Measurements from ENCODE around the gene PSMD5.

Gene PSMD5

DNA sequence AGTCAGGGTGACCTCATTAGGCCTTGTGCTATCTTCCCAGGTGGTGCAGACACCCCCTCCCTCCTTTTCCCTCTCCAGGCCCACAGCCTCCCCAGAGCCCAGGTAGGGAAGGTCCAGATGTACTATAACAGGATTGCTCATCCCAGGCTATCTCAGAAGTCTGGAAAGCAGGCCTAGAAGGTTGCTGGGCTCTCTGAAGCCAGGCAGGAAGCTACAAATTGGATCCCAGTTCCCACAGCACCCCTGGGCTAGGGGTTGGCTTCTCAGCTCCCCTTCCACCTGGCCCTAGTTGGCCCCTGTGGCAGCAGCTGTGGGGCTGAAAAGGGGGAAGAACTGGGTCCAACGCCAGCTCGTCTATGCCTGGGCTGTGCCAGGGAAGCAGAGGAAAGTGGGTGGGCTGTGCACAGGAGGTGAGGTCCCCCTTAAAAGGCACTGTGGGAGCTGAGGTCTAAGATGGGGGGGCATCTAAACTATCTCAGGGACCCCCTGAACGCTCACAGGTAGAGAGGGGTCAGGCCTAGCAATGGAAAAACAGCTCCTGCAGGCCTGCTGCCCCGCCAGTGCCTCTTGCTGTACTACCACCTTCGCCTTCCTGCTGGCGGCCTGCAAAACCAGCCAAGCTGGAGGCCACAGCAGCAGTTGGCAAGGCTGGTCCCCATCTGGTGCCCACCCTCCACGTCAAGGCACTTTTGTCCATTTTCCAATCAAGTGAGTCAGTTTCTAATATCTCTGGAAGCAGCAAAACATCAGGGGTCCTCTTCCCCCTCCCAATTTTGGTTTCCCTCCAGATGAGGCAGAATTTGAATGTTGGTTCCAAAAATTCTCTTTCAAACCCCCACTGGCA, 13.3 kb upstream of the PSMD5 start:
- no peak for DNase-seq (ENCODE audit: low read depth)

DNA sequence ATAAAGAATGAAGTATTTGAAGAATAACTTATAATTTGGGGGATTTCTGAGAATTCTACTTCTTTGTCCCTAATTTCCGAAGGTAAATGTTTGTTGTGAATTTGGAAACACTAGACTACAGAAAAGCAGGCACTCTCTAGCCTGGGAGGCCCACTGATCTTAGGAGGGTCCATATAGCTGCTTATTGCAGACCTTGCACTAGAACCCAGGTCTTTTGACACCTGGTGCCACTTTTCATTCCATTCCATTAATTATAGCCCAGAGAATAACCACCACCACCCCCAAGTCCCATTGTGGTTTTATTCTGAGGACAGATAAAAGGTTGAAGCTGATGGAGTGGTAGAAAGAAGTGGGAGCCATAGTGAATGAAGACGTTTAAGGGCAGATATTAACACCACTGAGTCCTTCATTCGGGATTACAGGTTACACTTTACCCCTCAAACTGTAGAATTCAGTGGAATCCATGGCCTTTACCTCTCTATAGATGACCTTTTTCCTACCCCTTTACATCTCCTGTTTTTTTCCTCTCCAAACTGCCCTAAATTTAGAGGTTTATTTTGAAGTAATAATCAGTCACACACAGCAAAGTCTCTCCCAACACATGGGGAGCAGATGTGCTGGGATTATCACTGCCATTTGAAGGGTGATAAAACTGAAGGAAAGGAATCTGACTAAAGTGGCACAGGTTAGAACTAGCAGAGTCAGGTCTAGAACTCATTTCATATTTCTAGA, 12.0 kb upstream of the PSMD5 start:
- no peak for DNase-seq (ENCODE audit: low read depth)

DNA sequence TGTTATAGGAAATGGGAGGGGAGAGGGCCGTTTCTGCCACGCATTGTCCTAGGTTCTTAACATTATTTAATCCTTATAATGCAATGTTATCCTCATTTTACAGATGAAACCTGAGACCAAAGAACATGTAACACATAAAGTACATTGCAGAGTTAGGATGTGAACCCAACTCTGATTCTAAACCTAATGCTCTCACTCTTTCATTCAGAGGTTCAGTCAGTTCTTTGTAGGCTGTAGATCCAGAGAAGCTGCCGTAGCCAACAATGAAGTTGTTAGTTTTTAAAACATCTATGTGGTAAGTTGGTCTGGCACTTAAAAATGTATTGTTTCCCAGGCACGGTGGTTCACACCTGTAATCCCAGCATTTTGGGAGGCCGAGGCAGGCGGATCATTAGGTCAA, 10.5 kb upstream of the PSMD5 start:
- no peak for DNase-seq (ENCODE audit: low read depth)

DNA sequence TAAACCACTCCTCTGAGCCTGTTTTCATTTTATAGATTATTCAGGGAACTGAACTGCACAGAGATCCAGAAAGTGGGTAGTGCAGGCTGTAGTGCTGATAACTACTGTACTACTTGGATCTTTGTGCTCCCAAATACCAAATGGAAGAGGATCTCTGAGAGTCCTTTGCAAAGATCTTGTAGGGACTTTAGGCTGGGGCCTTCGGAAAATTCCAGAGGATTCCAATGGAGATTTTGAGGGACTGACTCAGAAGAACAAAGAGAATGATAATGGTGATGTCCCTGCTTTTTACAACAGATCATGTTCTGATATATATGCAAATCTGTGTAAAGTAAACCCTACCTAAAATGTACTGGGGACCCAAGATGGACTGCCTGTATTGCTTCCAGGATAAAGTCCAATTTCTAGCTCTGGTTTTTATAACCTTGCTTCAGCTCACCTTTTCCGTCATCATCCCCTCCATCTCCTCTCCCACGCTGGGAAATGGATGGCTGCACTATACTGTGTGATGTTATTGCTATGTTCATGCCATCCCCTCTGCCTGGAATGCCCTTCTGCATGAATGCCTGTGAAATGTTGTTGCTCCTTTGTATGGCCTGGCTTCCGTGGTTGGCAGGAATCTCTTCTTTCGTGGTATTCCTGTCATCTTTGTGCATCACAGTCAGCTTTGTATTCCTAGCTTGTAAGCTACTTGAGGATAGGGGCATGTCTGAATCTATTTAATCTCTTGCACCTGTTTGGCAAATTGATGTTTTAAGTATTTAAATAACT, 9.7 kb upstream of the PSMD5 start:
- DNase-seq (ENCODE audit: low read depth) = peak; percentile 30

DNA sequence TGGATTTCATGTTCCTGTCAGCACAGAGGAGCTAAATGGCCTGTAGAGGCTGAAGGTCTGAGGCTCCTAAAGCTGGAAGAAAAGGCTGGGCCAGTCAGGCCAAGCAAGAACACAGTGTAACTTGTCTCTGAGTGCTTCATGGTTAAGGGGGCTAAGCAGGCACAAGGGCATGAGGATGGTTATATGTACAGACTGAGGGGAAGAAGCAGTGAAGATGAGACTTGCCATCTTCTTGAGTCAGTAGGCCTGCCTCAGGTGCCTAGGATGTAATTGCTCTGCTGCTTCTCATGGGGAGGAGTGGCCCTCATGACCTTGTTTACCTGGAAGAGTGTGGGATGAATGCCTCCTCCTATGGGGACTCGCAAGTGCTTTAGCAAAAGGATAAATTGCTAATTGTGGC, 8.7 kb upstream of the PSMD5 start:
- no peak for DNase-seq (ENCODE audit: low read depth)

DNA sequence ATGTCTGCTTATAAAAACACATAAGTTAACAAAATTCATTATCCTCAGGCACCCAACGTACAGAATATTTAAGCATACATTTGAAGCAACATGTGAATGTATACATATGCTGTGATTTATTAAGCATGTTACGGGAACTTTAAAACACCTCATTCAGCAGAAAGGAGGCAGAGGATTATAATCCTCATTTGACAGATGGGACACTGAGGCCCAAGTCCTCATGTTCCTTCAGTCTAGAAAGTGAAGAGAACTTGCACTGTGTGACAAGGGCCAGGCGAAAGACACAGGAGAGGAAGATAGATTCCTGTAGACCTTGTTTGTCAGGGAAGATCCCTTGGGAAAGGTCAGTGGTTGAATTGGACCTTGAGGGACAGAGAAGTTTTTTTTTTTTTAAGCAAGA, 7.6 kb upstream of the PSMD5 start:
- no peak for DNase-seq (ENCODE audit: low read depth)

DNA sequence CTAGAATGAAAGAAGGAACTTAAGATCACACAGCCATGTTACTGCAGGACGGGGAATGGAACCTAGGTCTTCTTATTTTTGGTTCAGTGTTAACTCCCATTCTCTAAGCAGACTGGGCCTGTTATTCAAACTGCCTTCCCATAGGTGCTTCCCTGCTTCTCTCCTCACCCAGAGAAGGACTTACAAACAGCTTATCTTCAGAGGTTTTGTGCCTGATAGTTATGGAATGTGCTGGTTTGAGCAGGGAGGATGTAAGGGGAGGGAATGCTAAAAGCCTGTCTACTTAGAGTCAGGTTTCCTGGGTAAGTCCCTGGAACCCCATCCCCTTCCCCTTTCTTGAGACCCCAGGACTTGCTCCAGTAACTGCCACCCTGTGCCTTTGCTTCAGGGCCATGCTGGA, 4.2 kb upstream of the PSMD5 start:
- no peak for DNase-seq (ENCODE audit: low read depth)

DNA sequence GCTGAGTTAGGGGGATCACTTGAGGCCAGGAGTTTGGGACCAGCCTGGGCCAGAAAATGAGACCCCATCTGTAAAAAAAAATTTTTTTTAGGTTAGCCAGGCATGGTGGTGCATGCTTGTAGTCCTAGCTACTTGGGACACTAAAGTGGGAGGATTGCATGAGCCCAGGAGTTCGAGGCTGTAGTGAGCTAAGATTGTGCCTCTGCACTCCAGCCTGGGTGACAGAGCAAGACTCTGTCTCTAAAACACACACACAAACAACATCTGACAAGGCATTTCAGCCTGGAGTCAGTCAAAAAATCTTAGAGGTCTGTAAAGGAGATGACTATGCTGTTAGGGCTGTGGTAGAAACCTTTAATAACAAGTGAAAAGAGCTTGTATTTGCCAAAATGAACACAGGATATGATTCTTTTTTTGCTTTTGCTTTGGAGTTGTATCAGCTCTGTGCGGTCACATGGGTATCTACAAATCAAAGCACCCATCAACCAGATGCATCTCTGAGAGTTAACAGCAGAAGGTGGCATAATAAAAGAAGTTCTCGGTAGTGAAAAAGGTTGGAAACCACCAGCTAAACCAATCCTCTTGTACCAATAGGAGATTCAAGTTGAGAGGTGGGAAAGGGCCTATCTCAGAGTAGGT, 3.6 kb upstream of the PSMD5 start:
- no peak for DNase-seq (ENCODE audit: low read depth)

DNA sequence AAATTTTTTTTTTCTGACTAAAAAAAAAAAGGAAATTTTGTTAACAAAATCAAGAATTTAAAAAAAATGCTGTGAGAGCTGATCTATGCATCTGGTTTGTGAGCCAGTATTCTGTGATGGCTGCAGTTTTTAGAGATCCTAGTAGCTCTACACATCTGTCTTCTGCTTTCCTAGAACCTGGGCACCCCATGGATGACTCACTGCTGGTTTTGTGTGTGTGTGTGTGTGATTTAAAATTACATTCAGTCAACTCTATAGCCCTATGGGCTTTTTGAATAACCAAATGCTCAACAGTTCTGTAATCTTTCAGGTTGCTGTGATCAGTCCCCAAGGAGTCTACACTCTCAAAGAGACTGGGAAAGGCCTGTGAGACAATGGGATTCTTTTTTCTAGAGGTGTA, 2.5 kb upstream of the PSMD5 start:
- no peak for DNase-seq (ENCODE audit: low read depth)

DNA sequence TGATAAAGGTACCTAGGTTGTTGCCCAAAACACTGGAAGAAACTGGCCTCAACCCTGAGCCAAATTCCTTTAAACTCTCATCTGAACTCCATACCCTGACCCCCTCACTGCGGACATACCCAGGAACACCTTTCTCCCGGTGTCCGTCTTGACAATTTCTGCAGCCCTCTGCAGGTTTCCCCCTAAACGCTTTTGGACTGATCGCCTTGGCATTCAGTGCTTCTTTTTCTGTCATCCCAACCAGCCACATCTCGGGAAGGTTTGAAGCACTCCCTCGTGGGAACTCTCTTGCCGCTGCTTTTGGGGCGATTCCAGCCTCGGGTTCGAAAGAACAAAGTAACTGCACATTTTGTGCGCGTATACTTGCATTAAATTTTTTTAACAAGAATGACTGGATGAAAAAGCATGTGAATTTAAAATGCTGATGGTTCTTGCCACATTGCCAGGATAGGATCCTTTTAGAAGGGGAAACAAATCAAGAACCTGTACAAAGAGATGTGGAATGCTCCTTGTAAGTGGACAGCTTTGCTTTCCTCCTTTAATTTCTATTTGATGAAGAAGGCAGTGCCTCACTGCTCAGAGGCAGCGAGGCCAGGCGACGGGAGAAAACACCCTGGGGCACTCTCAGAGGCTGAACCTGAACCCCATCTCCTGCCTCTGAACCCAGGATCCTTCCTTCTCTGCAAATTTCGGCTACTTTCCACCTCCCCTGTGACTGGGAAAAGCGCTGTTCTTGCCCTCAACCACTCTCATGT, 615 bp downstream of the PSMD5 start:
- peak; percentile 42 for DNase-seq (ENCODE audit: low read depth)

DNA sequence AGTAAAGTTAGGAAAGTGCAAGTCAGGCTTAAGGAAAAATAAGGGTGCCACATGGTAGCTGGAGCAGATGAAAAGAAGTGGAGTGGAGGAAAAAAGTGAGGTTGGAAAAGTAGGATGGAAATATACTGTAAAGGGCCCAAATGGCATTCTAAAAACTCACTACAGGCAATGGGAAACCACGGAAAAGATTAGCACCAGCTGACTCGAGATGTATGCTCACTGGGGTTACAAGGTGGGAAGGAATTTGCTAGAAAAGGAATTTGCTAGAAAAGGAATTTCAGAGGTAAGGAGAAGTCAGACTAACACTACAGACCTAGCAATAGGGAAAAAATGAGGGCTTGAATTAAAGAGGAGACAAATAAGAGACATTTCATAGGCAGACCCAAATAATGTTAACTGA, 3.6 kb downstream of the PSMD5 start:
- peak; percentile 36 for DNase-seq (ENCODE audit: low read depth)

DNA sequence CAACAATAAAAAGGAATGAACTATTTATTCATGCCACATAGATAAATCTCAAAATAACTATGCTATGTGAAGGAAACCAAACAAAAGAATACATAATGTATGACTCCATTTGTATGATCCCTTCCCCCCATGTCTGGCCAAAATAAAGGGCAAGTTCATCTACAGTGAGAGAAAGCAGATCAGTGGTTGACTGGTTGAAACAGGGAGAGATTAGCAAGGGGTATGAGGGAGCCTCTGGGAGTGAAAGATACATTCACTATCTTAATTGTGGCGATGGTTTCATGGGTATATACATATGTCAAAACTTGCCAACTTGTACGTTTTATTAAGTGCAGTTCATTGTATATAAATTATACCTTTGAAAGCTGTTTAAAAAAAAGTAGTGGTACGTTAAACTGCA, 4.8 kb downstream of the PSMD5 start:
- DNase-seq (ENCODE audit: low read depth) = no peak

DNA sequence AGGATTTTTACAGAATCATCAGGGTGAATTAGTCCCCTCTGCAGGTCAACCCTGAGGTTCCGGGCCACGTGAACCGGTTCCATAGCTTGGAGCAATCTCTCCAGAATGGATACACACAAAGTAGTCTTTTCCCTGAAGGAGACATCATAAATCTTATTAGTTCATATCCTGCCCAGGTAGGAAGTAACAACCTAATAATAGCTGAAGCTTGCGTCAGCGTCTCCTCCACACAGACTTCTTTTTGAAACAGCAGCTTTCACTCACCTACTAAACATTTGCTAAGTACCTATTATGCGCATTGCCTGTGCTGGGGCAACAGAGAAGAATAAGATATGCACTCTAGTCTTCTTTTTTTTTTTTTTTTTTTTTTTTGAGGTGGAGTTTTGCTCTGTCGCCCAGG, 9.4 kb downstream of the PSMD5 start:
- DNase-seq (ENCODE audit: low read depth) = no peak

DNA sequence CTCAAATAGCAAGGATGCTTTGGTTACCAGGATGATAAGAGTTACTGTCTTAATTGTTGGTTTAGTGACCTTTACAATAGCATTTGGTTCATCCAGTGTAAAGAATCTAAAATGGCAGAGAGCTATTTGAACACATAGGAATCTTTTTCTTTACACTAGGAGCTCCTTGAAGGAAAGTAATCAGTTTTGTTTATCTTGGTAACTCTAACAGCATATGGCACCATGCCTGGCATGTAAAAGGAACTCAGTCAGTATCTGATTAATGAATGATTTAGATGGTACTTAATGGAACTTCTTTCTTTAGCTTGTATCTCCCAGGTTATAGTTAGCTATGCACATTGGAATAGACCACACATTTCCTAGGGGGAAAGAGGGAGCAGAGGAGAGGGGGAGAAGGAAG, 9.9 kb downstream of the PSMD5 start:
- peak; percentile 30 for DNase-seq (ENCODE audit: low read depth)

DNA sequence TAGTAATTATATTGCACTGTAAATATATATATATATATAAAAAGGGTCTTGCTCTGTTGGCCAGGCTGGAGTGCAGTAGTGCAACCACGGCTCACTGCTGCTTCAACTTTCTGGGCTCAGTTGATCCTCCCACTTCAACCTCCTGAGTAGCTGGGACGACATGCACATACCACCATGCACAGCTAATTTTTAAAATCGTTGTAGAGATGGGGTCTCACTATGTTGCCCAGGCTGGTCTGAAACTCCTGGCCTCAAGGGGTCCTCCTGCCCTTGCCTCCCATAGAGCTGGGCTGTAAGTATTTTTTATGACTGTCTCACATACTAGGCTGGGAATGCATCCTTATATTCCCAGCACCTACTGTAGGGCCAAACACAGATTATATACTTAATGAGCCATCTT, 11.9 kb downstream of the PSMD5 start:
- no peak for DNase-seq (ENCODE audit: low read depth)

DNA sequence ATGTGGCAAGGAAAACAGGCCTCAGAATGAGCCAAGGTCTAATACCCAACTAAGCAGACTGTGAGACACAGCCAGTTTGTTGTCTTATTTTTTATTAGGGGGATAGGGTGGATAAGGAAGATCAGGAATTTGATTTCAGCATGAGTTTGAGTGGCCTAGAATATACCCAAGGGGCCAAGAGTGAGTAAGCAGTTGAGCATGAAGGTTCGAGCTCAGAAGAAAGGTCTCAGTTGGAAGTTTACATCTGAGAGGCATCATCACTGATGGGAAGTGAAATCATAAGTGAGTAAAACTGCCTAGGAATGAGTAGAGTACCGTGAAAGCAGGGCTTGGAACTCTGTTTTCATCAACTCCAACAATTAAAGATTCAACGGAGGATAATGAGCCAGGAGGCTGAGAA, 12.6 kb downstream of the PSMD5 start:
- DNase-seq (ENCODE audit: low read depth) = peak; percentile 63

DNA sequence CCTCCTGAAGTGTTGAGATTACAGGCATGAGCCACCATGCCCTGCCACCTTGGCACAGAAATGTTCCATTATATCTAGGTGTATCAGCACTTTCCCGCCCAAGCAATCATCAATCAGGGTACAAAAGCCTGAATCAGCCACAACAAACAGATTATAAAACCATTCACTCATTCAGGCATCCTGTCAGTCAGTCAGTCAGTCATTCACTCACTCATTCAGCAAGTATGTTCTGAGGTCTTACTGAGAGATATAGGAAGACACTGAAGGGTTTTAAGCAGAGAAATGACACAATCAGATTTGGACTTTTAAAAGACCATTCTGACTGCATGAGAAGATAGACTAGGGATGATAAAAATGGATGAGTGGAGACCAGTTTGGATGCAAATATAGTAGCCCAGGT, 13.1 kb downstream of the PSMD5 start:
- DNase-seq (ENCODE audit: low read depth) = no peak

DNA sequence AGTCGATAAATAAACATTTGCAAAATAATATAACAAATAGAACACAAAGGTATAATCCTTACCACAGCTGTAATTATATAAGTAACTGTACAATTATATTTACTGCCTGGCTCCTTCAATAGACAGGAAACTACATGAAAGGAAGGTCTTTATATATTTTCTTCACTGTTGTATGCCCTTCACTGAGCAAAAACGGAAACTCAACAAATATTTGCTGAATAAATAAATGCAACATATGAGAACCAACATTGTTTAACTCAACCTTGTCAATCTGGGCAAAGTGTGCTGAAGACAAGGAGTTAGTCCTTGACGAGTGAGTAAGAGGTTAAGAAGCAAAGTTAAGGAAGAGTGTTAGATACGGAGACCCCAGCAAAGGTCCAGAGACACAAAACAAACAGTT, 22.6 kb downstream of the PSMD5 start:
- no peak for DNase-seq (ENCODE audit: low read depth)

DNA sequence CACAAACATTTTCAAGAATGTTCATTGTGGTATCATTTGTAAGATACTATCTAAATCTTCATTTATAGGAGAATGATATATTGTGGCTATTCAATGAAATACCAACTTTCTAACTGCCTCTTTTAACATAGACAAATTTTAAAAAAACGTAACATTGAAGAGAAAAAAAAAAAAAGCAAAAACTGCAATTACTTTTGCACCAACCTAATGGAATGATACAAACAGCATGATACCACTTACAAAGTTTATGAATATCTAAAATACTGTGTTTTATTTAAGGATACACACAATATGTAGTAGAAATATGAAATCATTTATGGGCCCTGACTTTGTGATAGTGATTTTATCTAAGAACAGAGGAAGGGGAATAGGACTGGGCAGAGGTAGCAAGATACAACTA, 24.1 kb downstream of the PSMD5 start:
- DNase-seq (ENCODE audit: low read depth) = no peak

DNA sequence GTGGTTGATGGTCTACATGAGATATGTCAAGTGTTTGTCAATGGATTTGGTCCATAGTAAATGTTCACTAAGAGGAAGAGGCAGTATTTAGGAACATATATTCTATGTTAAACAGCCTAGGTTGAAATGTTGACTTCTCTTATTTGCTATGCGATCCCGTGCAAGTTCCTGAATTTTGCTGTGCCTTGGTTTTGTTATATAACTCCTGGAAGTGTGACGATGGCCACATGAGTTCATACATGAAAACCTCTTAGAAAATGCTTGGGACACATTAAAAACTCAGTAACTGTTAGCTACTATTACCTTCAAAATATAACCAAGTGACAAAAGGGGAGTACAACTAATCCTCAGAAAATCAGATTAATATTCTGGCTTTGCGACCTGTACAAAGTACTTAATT, 27.6 kb downstream of the PSMD5 start:
- no peak for DNase-seq (ENCODE audit: low read depth)

DNA sequence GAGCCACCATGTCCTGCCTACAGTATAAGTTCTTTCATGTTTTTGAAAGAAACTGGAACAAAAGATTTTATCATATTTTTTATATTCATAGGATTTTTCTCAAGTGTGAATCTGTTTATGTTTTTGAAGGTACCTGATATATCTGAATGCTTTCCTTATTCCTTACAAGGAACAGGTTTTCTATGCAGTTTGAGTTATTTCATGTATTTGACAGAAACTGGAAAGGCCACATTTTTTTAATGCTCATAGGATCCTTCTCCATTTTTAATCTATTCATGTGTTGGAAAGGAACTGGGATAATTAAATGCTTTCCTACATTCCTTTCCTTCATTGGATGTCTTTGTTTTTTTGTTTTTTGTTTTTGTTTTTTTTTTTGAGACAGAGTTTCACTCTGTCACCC, 33.8 kb downstream of the PSMD5 start:
- no peak for DNase-seq (ENCODE audit: low read depth)
